ENCODE results near the gene PARD3B. TPM values are rescaled to one million over a fixed set of nuclear protein-coding genes. Genes with fewer than 3 reads are reported as not detected.

PARD3B gene
- total RNA-seq, 1 experiment from 2014 or later = 3.6 TPM

GRCh38 chr2:204680576-204680975 is 135.3 kb downstream of the PARD3B start:
- in situ Hi-C loops (cut with HindIII; ENCODE audit: low pct_unique_long_range_greater_than_20kb, low sequenced_read_pairs) (no loop called here), intact Hi-C loops (cut with micrococcal nuclease; ENCODE audit: unreplicated experiment) (no loop called here)
- POLR2A ChIA-PET = interaction anchor here (0.6 kb wide), 1 partner anchor 318 kb away, joined by 3 read pairs; no protein-coding TSS in a partner anchor
- no peaks in the 10 kb centered on the region for H3K9me3 ChIP-seq (ENCODE audit: control insufficient read depth, insufficient read depth, low read depth, low read length)
- BruUV-seq (replicated peaks) = no TSS peak
- no peak for TF ChIP-seq POLR2AphosphoS5 (IDR thresholded peaks at IDR 0.05; ENCODE audit: low read depth, low read length)
- TF ChIP-seq TCF7L2 (IDR thresholded peaks at IDR 0.05; ENCODE audit: low read depth, low read length) = no peak
- no peak for TF ChIP-seq SIN3A (IDR thresholded peaks at IDR 0.05; ENCODE audit: borderline replicate concordance, insufficient read depth, low read depth, low read length)
- TF ChIP-seq, protein P1, sequence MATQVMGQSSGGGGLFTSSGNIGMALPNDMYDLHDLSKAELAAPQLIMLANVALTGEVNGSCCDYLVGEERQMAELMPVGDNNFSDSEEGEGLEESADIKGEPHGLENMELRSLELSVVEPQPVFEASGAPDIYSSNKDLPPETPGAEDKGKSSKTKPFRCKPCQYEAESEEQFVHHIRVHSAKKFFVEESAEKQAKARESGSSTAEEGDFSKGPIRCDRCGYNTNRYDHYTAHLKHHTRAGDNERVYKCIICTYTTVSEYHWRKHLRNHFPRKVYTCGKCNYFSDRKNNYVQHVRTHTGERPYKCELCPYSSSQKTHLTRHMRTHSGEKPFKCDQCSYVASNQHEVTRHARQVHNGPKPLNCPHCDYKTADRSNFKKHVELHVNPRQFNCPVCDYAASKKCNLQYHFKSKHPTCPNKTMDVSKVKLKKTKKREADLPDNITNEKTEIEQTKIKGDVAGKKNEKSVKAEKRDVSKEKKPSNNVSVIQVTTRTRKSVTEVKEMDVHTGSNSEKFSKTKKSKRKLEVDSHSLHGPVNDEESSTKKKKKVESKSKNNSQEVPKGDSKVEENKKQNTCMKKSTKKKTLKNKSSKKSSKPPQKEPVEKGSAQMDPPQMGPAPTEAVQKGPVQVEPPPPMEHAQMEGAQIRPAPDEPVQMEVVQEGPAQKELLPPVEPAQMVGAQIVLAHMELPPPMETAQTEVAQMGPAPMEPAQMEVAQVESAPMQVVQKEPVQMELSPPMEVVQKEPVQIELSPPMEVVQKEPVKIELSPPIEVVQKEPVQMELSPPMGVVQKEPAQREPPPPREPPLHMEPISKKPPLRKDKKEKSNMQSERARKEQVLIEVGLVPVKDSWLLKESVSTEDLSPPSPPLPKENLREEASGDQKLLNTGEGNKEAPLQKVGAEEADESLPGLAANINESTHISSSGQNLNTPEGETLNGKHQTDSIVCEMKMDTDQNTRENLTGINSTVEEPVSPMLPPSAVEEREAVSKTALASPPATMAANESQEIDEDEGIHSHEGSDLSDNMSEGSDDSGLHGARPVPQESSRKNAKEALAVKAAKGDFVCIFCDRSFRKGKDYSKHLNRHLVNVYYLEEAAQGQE (IDR thresholded peaks at IDR 0.05; ENCODE audit: insufficient read depth in 1 of 2, low read depth in 2 of 2, low read length in 1 of 2) = no peak
- TF ChIP-seq, protein P2, sequence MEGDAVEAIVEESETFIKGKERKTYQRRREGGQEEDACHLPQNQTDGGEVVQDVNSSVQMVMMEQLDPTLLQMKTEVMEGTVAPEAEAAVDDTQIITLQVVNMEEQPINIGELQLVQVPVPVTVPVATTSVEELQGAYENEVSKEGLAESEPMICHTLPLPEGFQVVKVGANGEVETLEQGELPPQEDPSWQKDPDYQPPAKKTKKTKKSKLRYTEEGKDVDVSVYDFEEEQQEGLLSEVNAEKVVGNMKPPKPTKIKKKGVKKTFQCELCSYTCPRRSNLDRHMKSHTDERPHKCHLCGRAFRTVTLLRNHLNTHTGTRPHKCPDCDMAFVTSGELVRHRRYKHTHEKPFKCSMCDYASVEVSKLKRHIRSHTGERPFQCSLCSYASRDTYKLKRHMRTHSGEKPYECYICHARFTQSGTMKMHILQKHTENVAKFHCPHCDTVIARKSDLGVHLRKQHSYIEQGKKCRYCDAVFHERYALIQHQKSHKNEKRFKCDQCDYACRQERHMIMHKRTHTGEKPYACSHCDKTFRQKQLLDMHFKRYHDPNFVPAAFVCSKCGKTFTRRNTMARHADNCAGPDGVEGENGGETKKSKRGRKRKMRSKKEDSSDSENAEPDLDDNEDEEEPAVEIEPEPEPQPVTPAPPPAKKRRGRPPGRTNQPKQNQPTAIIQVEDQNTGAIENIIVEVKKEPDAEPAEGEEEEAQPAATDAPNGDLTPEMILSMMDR (IDR thresholded peaks at IDR 0.05) = no peak
- ATAC-seq (no peak), DNase-seq (ENCODE audit: low read depth, low spot score) (no peak)
- no peaks in the 10 kb centered on the region for H3K36me3 ChIP-seq (ENCODE audit: control insufficient read depth, insufficient read depth, low read length)
- H3K4me3 ChIP-seq (ENCODE audit: low read depth in 2 of 2, low read length in 2 of 2) = no peak overlapping the region
- H3K27me3 ChIP-seq (ENCODE audit: control insufficient read depth, insufficient read depth, low read length) = no peaks in the 10 kb centered on the region
- CTCF ChIA-PET = no interaction called here
- H3K27ac ChIP-seq (ENCODE audit: low read length) = no peak overlapping the region
- H3K4me1 ChIP-seq (ENCODE audit: control insufficient read depth, insufficient read depth, low read length) = no peaks in the 10 kb centered on the region

GRCh38 chr2:204681412-204681811 is 136.1 kb downstream of the PARD3B start:
- Histone ChIP-seq H3K4me3 (ENCODE audit: low read depth in 2 of 2, low read length in 2 of 2) (no peak overlapping the region), H3K27me3 (ENCODE audit: control insufficient read depth, insufficient read depth, low read length) (no peaks in the 10 kb centered on the region), H3K4me1 (ENCODE audit: control insufficient read depth, insufficient read depth, low read length) (no peaks in the 10 kb centered on the region), H3K9me3 (ENCODE audit: control insufficient read depth, insufficient read depth, low read depth, low read length) (no peaks in the 10 kb centered on the region), H3K36me3 (ENCODE audit: control insufficient read depth, insufficient read depth, low read length) (no peaks in the 10 kb centered on the region), H3K27ac (ENCODE audit: low read length) (no peak overlapping the region)
- TF ChIP-seq, protein P2 (IDR thresholded peaks at IDR 0.05) = no peak
- TF ChIP-seq POLR2AphosphoS5 (IDR thresholded peaks at IDR 0.05; ENCODE audit: low read depth, low read length) (no peak), TCF7L2 (IDR thresholded peaks at IDR 0.05; ENCODE audit: low read depth, low read length) (no peak), SIN3A (IDR thresholded peaks at IDR 0.05; ENCODE audit: borderline replicate concordance, insufficient read depth, low read depth, low read length) (no peak)
- TF ChIP-seq, protein P1 (IDR thresholded peaks at IDR 0.05; ENCODE audit: insufficient read depth in 1 of 2, low read depth in 2 of 2, low read length in 1 of 2) = no peak
- POLR2A ChIA-PET = no interaction called here
- no TSS peak for BruUV-seq (replicated peaks)
- intact Hi-C loops (cut with micrococcal nuclease; ENCODE audit: unreplicated experiment) = no loop called here
- no peak for ATAC-seq
- in situ Hi-C loops (cut with HindIII; ENCODE audit: low pct_unique_long_range_greater_than_20kb, low sequenced_read_pairs) = no loop called here
- no peak for DNase-seq (ENCODE audit: low read depth, low spot score)
- CTCF ChIA-PET = no interaction called here

All from Panc1 (cell line).